ENCODE results near the gene CADM1. TPM values are rescaled to one million over a fixed set of nuclear protein-coding genes. Genes with fewer than 3 reads are reported as not detected.

The CADM1 gene
- total and polyA plus RNA-seq, 2 experiments from 2014 or later = 16.5 to 18.0 TPM

GRCh38 chr11:115298300-115299012, 205.8 kb downstream of the CADM1 start:
- H3K27ac Mint-ChIP-seq = no peak overlapping the region
- H3K79me2 ChIP-seq (replicated peaks; ENCODE audit: insufficient read depth) = no peaks in the 10 kb centered on the region

GRCh38 chr11:115297330-115297729, 206.9 kb downstream of the CADM1 start:
- Mint-ChIP-seq H3K27ac (no peak overlapping the region), H3K4me1 (no peaks in the 10 kb centered on the region), H3K4me3 (no peak overlapping the region), H3K9me3 (no peaks in the 10 kb centered on the region; the same call in 1 of the 3 replicates), H3K36me3 (ENCODE audit: low read depth) (no peaks in the 10 kb centered on the region), H3K27me3 (ENCODE audit: insufficient read depth, low read depth, poor library complexity) (no peaks in the 10 kb centered on the region)
- no peaks in the 10 kb centered on the region for H4K20me1 ChIP-seq (replicated peaks; ENCODE audit: insufficient read depth)
- H3K27me3 ChIP-seq (ENCODE audit: insufficient read depth) = no peaks in the 10 kb centered on the region
- DNase-seq (ENCODE audit: low spot score) (no peak), ATAC-seq (no peak)
- H3K4me3 ChIP-seq = no peak overlapping the region
- no peaks in the 10 kb centered on the region for H3K36me3 ChIP-seq (ENCODE audit: insufficient read depth)
- H3K27ac ChIP-seq (ENCODE audit: low read depth) = no peak overlapping the region
- no peak overlapping the region for H3K4me2 ChIP-seq
- H3K4me1 ChIP-seq (ENCODE audit: insufficient read depth) = no peaks in the 10 kb centered on the region
- no peak for TF ChIP-seq CTCF (conservative IDR thresholded peaks at IDR 0.05; ENCODE audit: low read depth in 2 of 2)
- no peak for TF ChIP-seq ZNF114 (CRISPR knock-in tag; IDR thresholded peaks at IDR 0.05)
- TF ChIP-seq, protein P1, sequence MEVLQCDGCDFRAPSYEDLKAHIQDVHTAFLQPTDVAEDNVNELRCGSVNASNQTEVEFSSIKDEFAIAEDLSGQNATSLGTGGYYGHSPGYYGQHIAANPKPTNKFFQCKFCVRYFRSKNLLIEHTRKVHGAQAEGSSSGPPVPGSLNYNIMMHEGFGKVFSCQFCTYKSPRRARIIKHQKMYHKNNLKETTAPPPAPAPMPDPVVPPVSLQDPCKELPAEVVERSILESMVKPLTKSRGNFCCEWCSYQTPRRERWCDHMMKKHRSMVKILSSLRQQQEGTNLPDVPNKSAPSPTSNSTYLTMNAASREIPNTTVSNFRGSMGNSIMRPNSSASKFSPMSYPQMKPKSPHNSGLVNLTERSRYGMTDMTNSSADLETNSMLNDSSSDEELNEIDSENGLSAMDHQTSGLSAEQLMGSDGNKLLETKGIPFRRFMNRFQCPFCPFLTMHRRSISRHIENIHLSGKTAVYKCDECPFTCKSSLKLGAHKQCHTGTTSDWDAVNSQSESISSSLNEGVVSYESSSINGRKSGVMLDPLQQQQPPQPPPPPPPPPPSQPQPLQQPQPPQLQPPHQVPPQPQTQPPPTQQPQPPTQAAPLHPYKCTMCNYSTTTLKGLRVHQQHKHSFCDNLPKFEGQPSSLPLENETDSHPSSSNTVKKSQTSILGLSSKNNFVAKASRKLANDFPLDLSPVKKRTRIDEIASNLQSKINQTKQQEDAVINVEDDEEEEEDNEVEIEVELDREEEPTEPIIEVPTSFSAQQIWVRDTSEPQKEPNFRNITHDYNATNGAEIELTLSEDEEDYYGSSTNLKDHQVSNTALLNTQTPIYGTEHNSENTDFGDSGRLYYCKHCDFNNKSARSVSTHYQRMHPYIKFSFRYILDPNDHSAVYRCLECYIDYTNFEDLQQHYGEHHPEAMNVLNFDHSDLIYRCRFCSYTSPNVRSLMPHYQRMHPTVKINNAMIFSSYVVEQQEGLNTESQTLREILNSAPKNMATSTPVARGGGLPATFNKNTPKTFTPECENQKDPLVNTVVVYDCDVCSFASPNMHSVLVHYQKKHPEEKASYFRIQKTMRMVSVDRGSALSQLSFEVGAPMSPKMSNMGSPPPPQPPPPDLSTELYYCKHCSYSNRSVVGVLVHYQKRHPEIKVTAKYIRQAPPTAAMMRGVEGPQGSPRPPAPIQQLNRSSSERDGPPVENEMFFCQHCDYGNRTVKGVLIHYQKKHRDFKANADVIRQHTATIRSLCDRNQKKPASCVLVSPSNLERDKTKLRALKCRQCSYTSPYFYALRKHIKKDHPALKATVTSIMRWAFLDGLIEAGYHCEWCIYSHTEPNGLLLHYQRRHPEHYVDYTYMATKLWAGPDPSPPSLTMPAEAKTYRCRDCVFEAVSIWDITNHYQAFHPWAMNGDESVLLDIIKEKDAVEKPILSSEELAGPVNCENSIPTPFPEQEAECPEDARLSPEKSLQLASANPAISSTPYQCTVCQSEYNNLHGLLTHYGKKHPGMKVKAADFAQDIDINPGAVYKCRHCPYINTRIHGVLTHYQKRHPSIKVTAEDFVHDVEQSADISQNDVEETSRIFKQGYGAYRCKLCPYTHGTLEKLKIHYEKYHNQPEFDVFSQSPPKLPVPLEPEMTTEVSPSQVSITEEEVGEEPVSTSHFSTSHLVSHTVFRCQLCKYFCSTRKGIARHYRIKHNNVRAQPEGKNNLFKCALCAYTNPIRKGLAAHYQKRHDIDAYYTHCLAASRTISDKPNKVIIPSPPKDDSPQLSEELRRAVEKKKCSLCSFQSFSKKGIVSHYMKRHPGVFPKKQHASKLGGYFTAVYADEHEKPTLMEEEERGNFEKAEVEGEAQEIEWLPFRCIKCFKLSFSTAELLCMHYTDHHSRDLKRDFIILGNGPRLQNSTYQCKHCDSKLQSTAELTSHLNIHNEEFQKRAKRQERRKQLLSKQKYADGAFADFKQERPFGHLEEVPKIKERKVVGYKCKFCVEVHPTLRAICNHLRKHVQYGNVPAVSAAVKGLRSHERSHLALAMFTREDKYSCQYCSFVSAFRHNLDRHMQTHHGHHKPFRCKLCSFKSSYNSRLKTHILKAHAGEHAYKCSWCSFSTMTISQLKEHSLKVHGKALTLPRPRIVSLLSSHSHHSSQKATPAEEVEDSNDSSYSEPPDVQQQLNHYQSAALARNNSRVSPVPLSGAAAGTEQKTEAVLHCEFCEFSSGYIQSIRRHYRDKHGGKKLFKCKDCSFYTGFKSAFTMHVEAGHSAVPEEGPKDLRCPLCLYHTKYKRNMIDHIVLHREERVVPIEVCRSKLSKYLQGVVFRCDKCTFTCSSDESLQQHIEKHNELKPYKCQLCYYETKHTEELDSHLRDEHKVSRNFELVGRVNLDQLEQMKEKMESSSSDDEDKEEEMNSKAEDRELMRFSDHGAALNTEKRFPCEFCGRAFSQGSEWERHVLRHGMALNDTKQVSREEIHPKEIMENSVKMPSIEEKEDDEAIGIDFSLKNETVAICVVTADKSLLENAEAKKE (CRISPR knock-in tag; IDR thresholded peaks at IDR 0.05) = no peak
- H2AFZ ChIP-seq = no peak overlapping the region
- H3K79me2 ChIP-seq (replicated peaks; ENCODE audit: insufficient read depth) = no peaks in the 10 kb centered on the region
- H3F3A ChIP-seq (replicated peaks; ENCODE audit: low read depth) = no peaks in the 10 kb centered on the region
- H3K9me2 ChIP-seq (ENCODE audit: insufficient read depth) = no peaks in the 10 kb centered on the region; the same call in 1 of the 2 replicates

More at GRCh38 chr11:115298300-115299012, 205.8 kb downstream of the CADM1 start:
- no peak overlapping the region for H2AFZ ChIP-seq
- H3K9me3 Mint-ChIP-seq = no peaks in the 10 kb centered on the region; the same call in 1 of the 3 replicates
- H3K27ac ChIP-seq (ENCODE audit: low read depth) = no peak overlapping the region
- no peaks in the 10 kb centered on the region for H3F3A ChIP-seq (replicated peaks; ENCODE audit: low read depth)
- H3K9me2 ChIP-seq (ENCODE audit: insufficient read depth) = no peaks in the 10 kb centered on the region; the same call in 1 of the 2 replicates
- DNase-seq (ENCODE audit: low spot score) (no peak), ATAC-seq (no peak)
- no peak overlapping the region for H3K4me3 Mint-ChIP-seq
- no peaks in the 10 kb centered on the region for H4K20me1 ChIP-seq (replicated peaks; ENCODE audit: insufficient read depth)
- no peak overlapping the region for H3K4me3 ChIP-seq
- TF ChIP-seq EZH2 (IDR thresholded peaks at IDR 0.05; ENCODE audit: low read depth, unreplicated experiment) (no peak), JUNB (IDR thresholded peaks at IDR 0.05; ENCODE audit: unreplicated experiment) (no peak)
- no peaks in the 10 kb centered on the region for H3K4me1 ChIP-seq (ENCODE audit: insufficient read depth)
- no peaks in the 10 kb centered on the region for H3K27me3 Mint-ChIP-seq (ENCODE audit: insufficient read depth, low read depth, poor library complexity)
- no peaks in the 10 kb centered on the region for H3K4me1 Mint-ChIP-seq
- no peaks in the 10 kb centered on the region for H3K36me3 Mint-ChIP-seq (ENCODE audit: low read depth)
- H3K4me2 ChIP-seq = no peak overlapping the region
- H3K27me3 ChIP-seq (ENCODE audit: insufficient read depth) = no peaks in the 10 kb centered on the region
- H3K36me3 ChIP-seq (ENCODE audit: insufficient read depth) = no peaks in the 10 kb centered on the region
